Osteoblast (primary cell): ENCODE results near the gene ARSD. TPM values are rescaled to one million over a fixed set of nuclear protein-coding genes. Genes with fewer than 3 reads are reported as not detected.

ENCODE experiments used
- DNase-seq: peaks from one replicate; pipeline ENCODE4 v3.0.0; 2011; ENCODE audit warnings: low spot score, mixed read lengths; ENCODE audit not compliant: insufficient read length; ENCODE audit errors: missing footprints
- H2AFZ ChIP-seq: 2 replicates; pipeline ENCODE4 v1.6.0; 2011; ENCODE audit warnings: mild to moderate bottlenecking, low read length
- H3K27ac ChIP-seq: 2 replicates; pipeline ENCODE4 v1.5.1; 2011; ENCODE audit warnings: mild to moderate bottlenecking, low read depth, low read length, moderate library complexity
- H3K27me3 ChIP-seq: 2 replicates; pipeline ENCODE4 v1.6.0; 2012; ENCODE audit warnings: mild to moderate bottlenecking, control low read depth, inconsistent platforms, low read length, moderate library complexity; ENCODE audit not compliant: insufficient read depth
- H3K36me3 ChIP-seq: 2 replicates; pipeline ENCODE4 v1.5.1; 2011; ENCODE audit warnings: mild to moderate bottlenecking, low read length, control low read depth, moderate library complexity; ENCODE audit not compliant: insufficient read depth
- H3K4me1 ChIP-seq: 2 replicates; pipeline ENCODE4 v1.5.1; 2011; ENCODE audit warnings: mild to moderate bottlenecking, low read length, control low read depth, moderate library complexity; ENCODE audit not compliant: insufficient read depth
- H3K4me2 ChIP-seq: 2 replicates; pipeline ENCODE4 v1.6.0; 2011; ENCODE audit warnings: mild to moderate bottlenecking, low read length; ENCODE audit not compliant: insufficient read depth
- H3K4me3 ChIP-seq: fragments of 200-600 bp; sonication (generic); 3 replicates; pipeline ENCODE4 v1.5.1; 2012; ENCODE audit warnings: mild to moderate bottlenecking, low read length, inconsistent platforms; ENCODE audit not compliant: insufficient read depth
- H3K79me2 ChIP-seq: 2 replicates; pipeline ENCODE4 v1.6.0; 2012; ENCODE audit warnings: mild to moderate bottlenecking, low read length, control low read depth, inconsistent platforms; ENCODE audit not compliant: insufficient read depth
- H3K9me3 ChIP-seq: 2 replicates; pipeline ENCODE4 v1.5.1; 2011; ENCODE audit warnings: low read depth, low read length, control low read depth
- H4K20me1 ChIP-seq: 2 replicates; pipeline ENCODE4 v1.6.0; 2012; ENCODE audit warnings: mild to moderate bottlenecking, low read length, control low read depth; ENCODE audit not compliant: insufficient read depth
- CTCF ChIP-seq: IDR thresholded peaks from 2 replicates; pipeline ENCODE4 v1.5.1; 2011; ENCODE audit warnings: mild to moderate bottlenecking, low read depth, low read length, moderate library complexity; ENCODE audit errors: extremely low read depth
- total RNA-seq: library from RNA; depleted of rRNA; stranded (reverse); fragments of >200 nt; gene quantifications from 2 replicates; pipeline ENCODE4 v1.2.3, GENCODE V29; 2012

ARSD gene
- total RNA-seq, 1 donor, result 20.6 TPM

- TF ChIP-seq CTCF, result no peak
- H3K4me2 ChIP-seq, result no peak overlapping the region
- H3K4me3 ChIP-seq, result no peak overlapping the region
- no peaks in the 10 kb centered on the region for H4K20me1 ChIP-seq
- H3K36me3 ChIP-seq, result no peaks in the 10 kb centered on the region
- H2AFZ ChIP-seq, result no peak overlapping the region
- H3K79me2 ChIP-seq, result no peaks in the 10 kb centered on the region
- no peaks in the 10 kb centered on the region for H3K4me1 ChIP-seq
- no peak overlapping the region for H3K27ac ChIP-seq
- H3K27me3 ChIP-seq, result no peaks in the 10 kb centered on the region
- no peaks in the 10 kb centered on the region for H3K9me3 ChIP-seq
- no peak for DNase-seq
These were observed 71.6 kb downstream of the ARSD start for GRCh38 chrX:2857566-2857965.

GRCh38 chrX:2855761-2856160, 73.4 kb downstream of the ARSD start:
- no peak for TF ChIP-seq CTCF
- Histone ChIP-seq H3K36me3 (no peaks in the 10 kb centered on the region), H3K4me2 (no peak overlapping the region), H2AFZ (no peak overlapping the region), H3K27me3 (no peaks in the 10 kb centered on the region), H4K20me1 (no peaks in the 10 kb centered on the region), H3K4me1 (no peaks in the 10 kb centered on the region), H3K27ac (no peak overlapping the region), H3K9me3 (no peaks in the 10 kb centered on the region), H3K4me3 (no peak overlapping the region), H3K79me2 (no peaks in the 10 kb centered on the region)
- no peak for DNase-seq

GRCh38 chrX:2854918-2855317, 74.2 kb downstream of the ARSD start:
- H3K4me2 ChIP-seq, result no peak overlapping the region
- H3K4me3 ChIP-seq, result no peak overlapping the region
- DNase-seq, result no peak
- no peaks in the 10 kb centered on the region for H4K20me1 ChIP-seq
- TF ChIP-seq CTCF, result no peak
- H2AFZ ChIP-seq, result no peak overlapping the region
- peaks cover 4% of the 10 kb centered on the region for H3K4me1 ChIP-seq
- no peaks in the 10 kb centered on the region for H3K36me3 ChIP-seq
- H3K27ac ChIP-seq, result no peak overlapping the region
- H3K79me2 ChIP-seq, result no peaks in the 10 kb centered on the region
- no peaks in the 10 kb centered on the region for H3K9me3 ChIP-seq
- H3K27me3 ChIP-seq, result no peaks in the 10 kb centered on the region

Other genes starting within 250 kb of the ARSD start
- gene CD99, start 238.0 kb downstream of the ARSD start, total RNA-seq, result 331 and 455 TPM in 2 replicates
- 3.2 and 4.0 TPM in 2 replicates for gene XG, start 177.3 kb downstream of the ARSD start, total RNA-seq
- 5.6 and 6.2 TPM in 2 replicates for gene GYG2, start 100.4 kb downstream of the ARSD start, total RNA-seq
- gene ARSH, start 77.2 kb upstream of the ARSD start, total RNA-seq, result under 0.01 TPM in 1 of 2 replicates, not detected in the other
- not detected in 2 replicates for gene ARSF, start 112.1 kb upstream of the ARSD start, total RNA-seq